Brain microvascular endothelial cell (primary cell): ENCODE data around the gene TMEM219.

Experiments used
- DNase-seq: peaks from one replicate; pipeline ENCODE4 v3.0.0-alpha.2; 2020
- H3K27ac ChIP-seq: fragments of 250-450 bp; sonication (Bioruptor Pico); 2 replicates; pipeline ENCODE4 v1.5.1; 2020; ENCODE audit warnings: mild to moderate bottlenecking, moderate library complexity
- H3K27me3 ChIP-seq: fragments of 250-450 bp; sonication (Bioruptor Pico); replicated peaks from 2 replicates; pipeline ENCODE4 v1.5.1; 2020; ENCODE audit warnings: mild to moderate bottlenecking
- H3K36me3 ChIP-seq: fragments of 250-450 bp; sonication (Bioruptor Pico); replicated peaks from 2 replicates; pipeline ENCODE4 v1.5.1; 2020; ENCODE audit warnings: mild to moderate bottlenecking
- H3K4me3 ChIP-seq: 2 replicates; pipeline ENCODE4 v1.5.1; 2011; ENCODE audit warnings: low read depth, mild to moderate bottlenecking, control low read depth, low read length, moderate library complexity
- CTCF ChIP-seq: IDR thresholded peaks from 2 replicates; pipeline ENCODE4 v1.5.1; 2011; ENCODE audit warnings: low read depth, mild to moderate bottlenecking, moderate library complexity, low read length, control low read depth, inconsistent platforms; ENCODE audit errors: missing control alignments
- in situ Hi-C: cut with HindIII; loops from 2 replicates; pipeline ENCODE4 v1.10.0; 2017; ENCODE audit warnings: low sequenced_read_pairs, low pct_ligation_motif_present

Gene TMEM219

DNA sequence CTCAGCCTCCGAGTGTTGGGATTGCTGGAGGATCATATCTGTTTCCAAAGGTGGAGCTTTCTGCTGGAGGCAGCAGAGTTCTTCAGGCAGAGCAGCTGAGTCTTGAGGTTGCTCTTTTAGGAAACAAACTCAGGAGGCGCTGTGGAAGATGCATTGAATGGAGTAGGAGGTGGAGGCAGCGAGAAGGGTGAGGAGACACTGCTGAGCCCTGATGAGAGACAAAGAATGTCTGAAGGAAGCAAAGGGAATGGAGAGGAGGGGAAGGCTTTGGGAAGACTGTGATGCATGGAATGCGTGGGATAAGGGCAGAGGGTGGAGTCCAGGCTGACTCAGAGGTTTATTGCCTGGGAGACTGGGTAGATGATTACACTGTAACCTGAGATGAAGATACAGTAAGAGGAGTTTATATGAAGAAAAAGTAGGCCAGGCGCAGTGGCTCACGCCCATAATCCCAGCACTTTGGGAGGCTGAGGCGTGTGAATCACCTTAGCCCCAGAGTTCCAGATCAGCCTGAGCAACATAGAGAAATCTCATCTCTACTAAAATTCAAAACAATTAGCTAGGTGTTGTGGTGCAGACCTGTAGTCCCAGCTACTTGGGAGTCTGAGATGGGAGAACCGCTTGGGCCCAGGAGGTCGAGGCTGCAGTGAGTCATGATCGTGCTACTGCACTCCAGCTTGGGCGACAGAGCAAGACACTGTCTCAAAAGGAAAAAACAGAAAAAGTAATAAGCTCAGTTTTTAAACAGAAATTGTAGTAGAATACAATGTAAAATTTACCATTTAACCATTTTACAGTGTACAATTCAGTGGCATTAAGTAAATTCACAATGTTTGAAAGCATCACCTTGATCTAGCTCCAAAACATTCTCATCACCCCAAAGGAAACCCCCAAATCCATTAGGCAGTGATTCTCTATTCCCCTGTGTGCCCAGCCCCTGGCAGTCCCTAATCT is 17.8 kb upstream of the TMEM219 start:
- TF ChIP-seq CTCF, result peak; percentile 70
- H3K27me3 ChIP-seq, result no peaks in the 10 kb centered on the region
- no peaks in the 10 kb centered on the region for H3K36me3 ChIP-seq
- H3K27ac ChIP-seq, result peak overlapping the region; percentile 93
- no peak overlapping the region for H3K4me3 ChIP-seq
- DNase-seq, result peak; percentile 98
- in situ Hi-C loops, result no loop called here

GRCh38 chr16:29947897-29948296 is 14.0 kb upstream of the TMEM219 start:
- no peak for TF ChIP-seq CTCF

GRCh38 chr16:29950806-29951461 is 10.9 kb upstream of the TMEM219 start:
- Histone ChIP-seq H3K27me3 (no peaks in the 10 kb centered on the region), H3K36me3 (no peaks in the 10 kb centered on the region), H3K27ac (no peak overlapping the region), H3K4me3 (no peak overlapping the region)
- no peak for TF ChIP-seq CTCF
- in situ Hi-C loops, result no loop called here
- no peak for DNase-seq

More at GRCh38 chr16:29947897-29948296, 14.0 kb upstream of the TMEM219 start:
- H3K36me3 ChIP-seq, result no peaks in the 10 kb centered on the region
- in situ Hi-C loops, result no loop called here
- no peak overlapping the region for H3K27ac ChIP-seq
- H3K27me3 ChIP-seq, result no peaks in the 10 kb centered on the region
- H3K4me3 ChIP-seq, result no peak overlapping the region
- no peak for DNase-seq

DNA sequence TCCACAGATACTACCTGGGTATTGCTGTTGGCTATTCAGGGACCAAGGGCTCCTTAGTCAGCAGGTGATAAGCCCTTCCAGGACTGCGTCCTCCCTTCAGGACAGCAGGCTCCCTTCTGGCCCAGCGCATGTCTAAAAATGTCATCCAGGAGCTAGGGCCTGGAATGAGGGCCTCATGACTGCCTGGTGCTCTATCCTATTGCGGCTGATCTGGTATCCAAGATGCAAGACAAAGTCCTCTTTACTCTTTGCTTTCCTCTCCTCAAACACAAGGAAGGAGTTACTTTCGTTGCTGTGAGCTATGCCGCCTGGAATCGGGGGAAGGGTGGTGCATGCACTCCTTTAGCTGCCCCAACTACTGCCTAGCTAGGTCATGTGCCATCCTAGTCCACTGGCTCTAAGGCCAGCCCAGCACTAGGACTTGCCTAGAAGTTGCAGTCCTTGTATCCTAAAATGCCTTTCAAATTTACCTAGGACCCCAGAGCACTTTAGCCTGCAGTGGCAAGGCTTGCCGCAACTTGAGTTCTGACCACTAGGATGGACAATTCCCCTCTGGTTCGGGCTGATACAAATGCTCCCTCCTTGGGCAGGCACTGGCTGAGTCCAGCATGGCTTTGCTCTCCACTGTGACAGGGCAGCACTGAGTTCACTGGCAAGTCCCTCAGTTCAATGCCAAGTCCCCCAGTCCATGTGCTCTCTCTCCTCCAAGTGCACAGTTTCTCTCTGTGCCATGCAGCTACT is 10.1 kb upstream of the TMEM219 start:
- TF ChIP-seq CTCF, result peak; percentile 31
- in situ Hi-C loops, result no loop called here
- no peak for DNase-seq

DNA sequence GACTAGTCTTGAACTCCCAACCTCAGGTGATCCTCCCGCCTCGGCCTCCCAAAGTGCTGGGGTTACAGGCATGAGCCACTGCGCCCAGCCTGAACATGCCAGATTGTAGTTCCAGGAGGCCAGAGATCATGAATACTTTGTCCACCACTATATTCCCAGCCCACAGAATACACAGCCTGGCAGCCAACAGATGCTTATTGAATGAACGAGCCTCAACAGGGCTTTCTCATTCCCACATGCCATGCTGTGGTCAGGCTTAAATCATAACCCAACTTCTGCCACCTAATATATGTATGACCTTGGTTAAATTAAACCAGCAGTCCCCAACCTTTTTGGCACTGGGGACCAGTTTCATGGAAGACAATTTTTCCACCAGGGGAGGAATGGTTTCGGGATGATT is 3.1 kb upstream of the TMEM219 start:
- Histone ChIP-seq H3K36me3 (no peaks in the 10 kb centered on the region), H3K27ac (no peak overlapping the region), H3K27me3 (no peaks in the 10 kb centered on the region), H3K4me3 (no peak overlapping the region)
- TF ChIP-seq CTCF, result no peak
- in situ Hi-C loops, result no loop called here
- DNase-seq, result no peak

More for the DNA sequence above, 10.1 kb upstream of the TMEM219 start:
- Histone ChIP-seq H3K4me3 (no peak overlapping the region), H3K27ac (no peak overlapping the region), H3K36me3 (no peaks in the 10 kb centered on the region), H3K27me3 (no peaks in the 10 kb centered on the region)
